Activated CD8-positive, alpha-beta T cell treated with anti-CD3 and anti-CD28 coated beads for 36 hours (primary cell): ENCODE results near the gene RNASE1. TPM values are rescaled to one million over a fixed set of nuclear protein-coding genes. Genes with fewer than 3 reads are reported as not detected.

ENCODE experiments used
- ATAC-seq: fragments of 200-7000 bp; cut with Tn5 transposase; one replicate; pipeline ENCODE4 v1.10.0; 2021; ENCODE audit warnings: mild to moderate bottlenecking, moderate library complexity
- CTCF ChIA-PET: fragments of 350-600 bp; sonication (Branson Sonifier 250); formaldehyde crosslinking; loops from one replicate; lab custom pipeline; 2021; ENCODE audit warnings: antibody characterized with exemption; lab: Charles Lee
- POLR2A ChIA-PET: fragments of 350-600 bp; sonication (Branson Sonifier 250); formaldehyde crosslinking; loops from one replicate; lab custom pipeline; 2021; ENCODE audit warnings: antibody characterized with exemption; lab: Charles Lee
- DNase-seq: peaks from one replicate; pipeline ENCODE4 v3.0.0-alpha.2; 2020
- H3K27ac Mint-ChIP-seq: one replicate; pipeline ENCODE4 v1.8.0; 2021; ENCODE audit warnings: mild to moderate bottlenecking, mixed read lengths
- H3K27me3 Mint-ChIP-seq: one replicate; pipeline ENCODE4 v1.8.0; 2021; ENCODE audit warnings: mixed read lengths
- H3K36me3 Mint-ChIP-seq: one replicate; pipeline ENCODE4 v1.8.0; 2021; ENCODE audit warnings: low read depth, mixed read lengths
- H3K4me1 Mint-ChIP-seq: one replicate; pipeline ENCODE4 v1.8.0; 2021; ENCODE audit warnings: low read depth, mixed read lengths
- H3K4me3 Mint-ChIP-seq: one replicate; pipeline ENCODE4 v1.8.0; 2021; ENCODE audit warnings: mild to moderate bottlenecking, moderate library complexity, mixed read lengths
- H3K9me3 Mint-ChIP-seq: one replicate; pipeline ENCODE4 v1.8.0; 2021; ENCODE audit warnings: mixed read lengths
- CTCF ChIP-seq: fragments of 200-600 bp; IDR thresholded peaks from one replicate; pipeline ENCODE4 v1.8.0; 2022; ENCODE audit warnings: antibody characterized with exemption, mild to moderate bottlenecking
- intact Hi-C: fragments of 100-400 bp; cut with micrococcal nuclease; formaldehyde crosslinking; loops from one replicate; pipeline ENCODE4 v1.10.0; 2022
- total RNA-seq, 2 experiments: library from RNA; stranded (reverse); gene quantifications; one replicate each; pipeline ENCODE4 v1.2.3, GENCODE V29; 2021

The RNASE1 gene
- total RNA-seq, 2 experiments from 2014 or later: not detected

- Mint-ChIP-seq H3K36me3 (no peaks in the 10 kb centered on the region), H3K4me1 (no peaks in the 10 kb centered on the region), H3K27ac (no peak overlapping the region), H3K4me3 (no peak overlapping the region), H3K27me3 (no peaks in the 10 kb centered on the region), H3K9me3 (no peaks in the 10 kb centered on the region)
- intact Hi-C loops: no loop called here
- DNase-seq: no peak
- TF ChIP-seq CTCF: no peak
- ChIA-PET CTCF (no interaction called here), POLR2A (no interaction called here)
- no peak for ATAC-seq
Observed at GRCh38 chr14:20811986-20812975, 9.6 kb upstream of the RNASE1 start.

- H3K27ac Mint-ChIP-seq: no peak overlapping the region
- intact Hi-C loops: no loop called here
- CTCF ChIA-PET: interaction anchor here (0.9 kb wide), 1 partner anchor 48 kb away, joined by 3 read pairs; no protein-coding TSS in a partner anchor
- H3K36me3 Mint-ChIP-seq: no peaks in the 10 kb centered on the region
- no peaks in the 10 kb centered on the region for H3K9me3 Mint-ChIP-seq
- H3K27me3 Mint-ChIP-seq: no peaks in the 10 kb centered on the region
- DNase-seq: no peak
- H3K4me3 Mint-ChIP-seq: no peak overlapping the region
- ATAC-seq: no peak
- TF ChIP-seq CTCF: no peak
- H3K4me1 Mint-ChIP-seq: no peaks in the 10 kb centered on the region
- POLR2A ChIA-PET: interaction anchor here (0.6 kb wide), 1 partner anchor 924 kb away, joined by 3 read pairs; no protein-coding TSS in a partner anchor
Observed at GRCh38 chr14:20809917-20810316, 7.3 kb upstream of the RNASE1 start.

GRCh38 chr14:20808162-20808483 lies 5.5 kb upstream of the RNASE1 start:
- intact Hi-C loops: no loop called here
- H3K9me3 Mint-ChIP-seq: no peaks in the 10 kb centered on the region
- no peaks in the 10 kb centered on the region for H3K36me3 Mint-ChIP-seq
- H3K27ac Mint-ChIP-seq: no peak overlapping the region
- H3K27me3 Mint-ChIP-seq: no peaks in the 10 kb centered on the region
- POLR2A ChIA-PET: interaction anchor here (1.8 kb wide), 1 partner anchor 9 kb away, joined by 5 read pairs; no protein-coding TSS in a partner anchor
- CTCF ChIA-PET: no interaction called here
- ATAC-seq: no peak
- TF ChIP-seq CTCF: no peak
- DNase-seq: no peak
- H3K4me3 Mint-ChIP-seq: no peak overlapping the region
- H3K4me1 Mint-ChIP-seq: no peaks in the 10 kb centered on the region

GRCh38 chr14:20807304-20808161 lies 4.9 kb upstream of the RNASE1 start:
- no peak for TF ChIP-seq CTCF
- H3K27ac Mint-ChIP-seq: no peak overlapping the region
- H3K9me3 Mint-ChIP-seq: no peaks in the 10 kb centered on the region
- CTCF ChIA-PET: interaction anchor here (1.3 kb wide), 1 partner anchor 11 kb away, joined by 3 read pairs; no protein-coding TSS in a partner anchor
- intact Hi-C loops: no loop called here
- POLR2A ChIA-PET: interaction anchor here (1.8 kb wide), 1 partner anchor 9 kb away, joined by 5 read pairs; no protein-coding TSS in a partner anchor
- H3K4me1 Mint-ChIP-seq: no peaks in the 10 kb centered on the region
- ATAC-seq (no peak), DNase-seq (no peak)
- no peaks in the 10 kb centered on the region for H3K36me3 Mint-ChIP-seq
- no peaks in the 10 kb centered on the region for H3K27me3 Mint-ChIP-seq
- H3K4me3 Mint-ChIP-seq: no peak overlapping the region
